Loucy (cell line): ENCODE results near the gene LRRC45.

ENCODE experiments used
- EZH2phosphoT487 ChIP-seq: fragments of 200-600 bp; IDR thresholded peaks from 2 replicates; pipeline ENCODE4 v1.6.1; 2018; ENCODE audit warnings: antibody characterized with exemption, mild to moderate bottlenecking, moderate library complexity, borderline replicate concordance
- TF ChIP-seq, protein P1 (sequence below): fragments of 200-600 bp; sonication (generic); conservative IDR thresholded peaks from 2 replicates; pipeline ENCODE4 v1.5.1; 2014; ENCODE audit warnings: mild to moderate bottlenecking, antibody characterized with exemption, low read length

DNA sequence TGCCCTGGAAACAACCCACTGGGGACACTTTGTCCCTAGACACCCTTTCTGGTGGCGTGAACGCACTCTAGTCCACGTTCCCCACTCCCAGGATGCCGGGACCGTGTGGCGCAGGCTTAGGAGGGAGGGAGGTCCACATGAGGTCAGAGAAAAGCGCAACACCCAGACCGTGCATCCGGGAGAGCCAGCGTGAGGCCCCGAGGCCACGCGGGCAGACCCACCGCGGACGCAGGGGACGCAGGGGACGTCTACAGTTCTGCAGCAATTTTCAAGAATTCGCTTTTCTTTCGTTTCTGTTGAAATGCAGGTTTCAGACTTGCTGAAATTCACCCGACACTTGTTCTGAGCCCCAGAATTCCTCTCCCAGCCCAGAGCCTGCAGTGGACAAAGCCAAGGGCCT lies 23.8 kb downstream of the LRRC45 start:
- TF ChIP-seq, protein P1, sequence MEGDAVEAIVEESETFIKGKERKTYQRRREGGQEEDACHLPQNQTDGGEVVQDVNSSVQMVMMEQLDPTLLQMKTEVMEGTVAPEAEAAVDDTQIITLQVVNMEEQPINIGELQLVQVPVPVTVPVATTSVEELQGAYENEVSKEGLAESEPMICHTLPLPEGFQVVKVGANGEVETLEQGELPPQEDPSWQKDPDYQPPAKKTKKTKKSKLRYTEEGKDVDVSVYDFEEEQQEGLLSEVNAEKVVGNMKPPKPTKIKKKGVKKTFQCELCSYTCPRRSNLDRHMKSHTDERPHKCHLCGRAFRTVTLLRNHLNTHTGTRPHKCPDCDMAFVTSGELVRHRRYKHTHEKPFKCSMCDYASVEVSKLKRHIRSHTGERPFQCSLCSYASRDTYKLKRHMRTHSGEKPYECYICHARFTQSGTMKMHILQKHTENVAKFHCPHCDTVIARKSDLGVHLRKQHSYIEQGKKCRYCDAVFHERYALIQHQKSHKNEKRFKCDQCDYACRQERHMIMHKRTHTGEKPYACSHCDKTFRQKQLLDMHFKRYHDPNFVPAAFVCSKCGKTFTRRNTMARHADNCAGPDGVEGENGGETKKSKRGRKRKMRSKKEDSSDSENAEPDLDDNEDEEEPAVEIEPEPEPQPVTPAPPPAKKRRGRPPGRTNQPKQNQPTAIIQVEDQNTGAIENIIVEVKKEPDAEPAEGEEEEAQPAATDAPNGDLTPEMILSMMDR, result no peak
- TF ChIP-seq EZH2phosphoT487, result no peak
